Naive thymus-derived CD4-positive, alpha-beta T cell (primary cell): Measurements from ENCODE around the gene ETV6. TPM values are rescaled to one million over a fixed set of nuclear protein-coding genes. Genes with fewer than 3 reads are reported as not detected.

Source experiments
- ATAC-seq: fragments of 150-1000 bp; cut with Tn5 transposase; 2 replicates; pipeline ENCODE4 v1.10.0; 2021; ENCODE audit warnings: mild to moderate bottlenecking, moderate library complexity
- CTCF ChIA-PET: fragments of 350-600 bp; sonication (Branson Sonifier 250); formaldehyde crosslinking; loops from one replicate; lab custom pipeline; 2021; ENCODE audit warnings: antibody characterized with exemption; lab: Charles Lee
- POLR2A ChIA-PET: fragments of 350-600 bp; sonication (Branson Sonifier 250); formaldehyde crosslinking; loops from one replicate; lab custom pipeline; 2021; ENCODE audit warnings: antibody characterized with exemption, inconsistent platforms; lab: Charles Lee
- DNase-seq, 9 donors: peaks; one replicate each; pipeline versions ENCODE4 v3.0.0 to v3.0.0-alpha.2; 2020 to 2022; ENCODE audit warnings: mixed read lengths in 1 of 9
- H3K27ac ChIP-seq: one replicate; pipeline ENCODE4 v1.7.0; 2013; ENCODE audit warnings: mild to moderate bottlenecking, low read depth, low read length, moderate library complexity
- H3K27me3 ChIP-seq, 2 donors: one replicate each; pipeline ENCODE4 v1.7.0; 2013; ENCODE audit warnings: low read length in 2 of 2, mild to moderate bottlenecking in 2 of 2, moderate library complexity in 2 of 2; ENCODE audit not compliant: control insufficient read depth in 2 of 2, insufficient read depth in 2 of 2
- H3K36me3 ChIP-seq, 3 experiments: 1 replicate in 2 of 3; 2 replicates in 1 of 3; pipeline ENCODE4 v1.7.0; 2013; ENCODE audit warnings: low read length in 3 of 3, mild to moderate bottlenecking in 3 of 3, moderate library complexity in 1 of 3; ENCODE audit not compliant: insufficient read depth in 3 of 3, control insufficient read depth in 2 of 3
- H3K4me1 ChIP-seq, 2 donors: one replicate each; pipeline ENCODE4 v1.7.0; 2013; ENCODE audit warnings: low read length in 2 of 2, mild to moderate bottlenecking in 2 of 2, moderate library complexity in 1 of 2; ENCODE audit not compliant: control insufficient read depth in 2 of 2, insufficient read depth in 2 of 2
- H3K4me3 ChIP-seq: 2 replicates; pipeline ENCODE4 v1.7.0; 2013; ENCODE audit warnings: mild to moderate bottlenecking, low read length
- H3K9me3 ChIP-seq, 3 experiments: 1 replicate in 2 of 3; 2 replicates in 1 of 3; pipeline ENCODE4 v1.7.0; 2013; ENCODE audit warnings: low read length in 3 of 3; ENCODE audit not compliant: control insufficient read depth in 2 of 3
- H3K27ac Mint-ChIP-seq, 9 donors: one replicate each; pipeline ENCODE4 v1.8.0; 2020 to 2022; ENCODE audit warnings: mixed read lengths in 9 of 9, mild to moderate bottlenecking in 8 of 9, moderate library complexity in 5 of 9, inconsistent platforms in 2 of 9
- H3K27me3 Mint-ChIP-seq, 5 donors: one replicate each; pipeline ENCODE4 v1.8.0; 2021 to 2022; ENCODE audit warnings: mixed read lengths in 5 of 5, mild to moderate bottlenecking in 1 of 5
- H3K36me3 Mint-ChIP-seq, 5 donors: one replicate each; pipeline ENCODE4 v1.8.0; 2020 to 2022; ENCODE audit warnings: mixed read lengths in 5 of 5, mild to moderate bottlenecking in 3 of 5, inconsistent platforms in 1 of 5
- H3K4me1 Mint-ChIP-seq, 7 donors: one replicate each; pipeline ENCODE4 v1.8.0; 2020 to 2022; ENCODE audit warnings: mixed read lengths in 7 of 7, mild to moderate bottlenecking in 3 of 7, inconsistent platforms in 1 of 7
- H3K4me3 Mint-ChIP-seq, 10 donors: one replicate each; pipeline ENCODE4 v1.8.0; 2020 to 2022; ENCODE audit warnings: mild to moderate bottlenecking in 10 of 10, mixed read lengths in 10 of 10, moderate library complexity in 6 of 10, inconsistent platforms in 2 of 10
- H3K9me3 Mint-ChIP-seq, 11 donors: one replicate each; pipeline ENCODE4 v1.8.0; 2020 to 2022; ENCODE audit warnings: mixed read lengths in 11 of 11, mild to moderate bottlenecking in 4 of 11, inconsistent platforms in 1 of 11, moderate library complexity in 1 of 11
- intact Hi-C, 2 donors: fragments of 100-400 bp; cut with micrococcal nuclease; formaldehyde crosslinking; loops; one replicate each; pipeline ENCODE4 v1.15.1; 2023
- polyA plus RNA-seq, 2 donors: library from polyadenylated mRNA; unstranded; fragments of 300-500 nt; fragmentation: Illumina TruSeq; gene quantifications; one replicate each; pipeline ENCODE4 v1.2.3, GENCODE V29; 2021
- total RNA-seq, 6 experiments: library from RNA in 5 of 6; stranded (reverse) in 5 of 6; gene quantifications; 1 replicate in 5 of 6; 2 replicates in 1 of 6; pipeline ENCODE4 v1.2.3 and lab custom pipeline; 2021 to 2026

Gene ETV6
- total and polyA plus RNA-seq, 7 experiments from 2014 or later = 2.2 to 70.3 (median 25.3) TPM

DNA sequence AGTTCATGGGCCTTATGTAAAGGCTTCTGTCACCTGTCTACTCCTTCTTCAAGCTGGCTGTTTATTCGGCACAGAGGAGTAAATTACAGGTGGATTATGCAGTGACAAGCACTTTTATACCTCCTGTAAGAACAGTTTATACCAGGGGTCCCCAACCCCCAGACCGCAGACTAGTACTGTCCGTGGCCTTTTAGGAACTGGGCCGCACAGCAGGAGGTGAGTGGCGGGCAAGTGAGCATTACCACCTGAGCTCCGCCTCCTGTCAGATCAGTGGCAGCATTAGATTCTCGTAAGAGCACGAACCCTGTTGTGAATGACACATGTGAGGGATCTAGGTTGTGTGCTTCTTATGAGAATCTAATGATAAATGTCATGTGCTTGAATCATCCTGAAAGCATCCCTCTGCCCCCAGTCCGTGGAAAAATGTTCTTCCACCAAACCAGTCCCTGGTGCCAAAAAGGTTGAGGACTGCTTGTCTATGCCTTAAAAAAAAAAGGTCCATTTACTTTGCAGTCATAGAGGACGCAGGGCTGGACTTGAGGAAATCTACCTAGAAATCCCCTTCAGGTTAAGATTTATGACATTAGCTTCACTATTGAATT, 78.8 kb downstream of the ETV6 start:
- Mint-ChIP-seq H3K27ac (peak overlapping the region in 4 of 9 donors; percentile 18 to 62 (median 30)), H3K9me3 (peaks cover 0 to 4% (median 0%) of the 10 kb centered on the region in 11 donors), H3K27me3 (no peaks in the 10 kb centered on the region), H3K4me1 (peaks cover 51 to 82% (median 79%) of the 10 kb centered on the region in 7 donors), H3K4me3 (peak overlapping the region in 3 of 10 donors; percentile 14 to 64 (median 56)), H3K36me3 (peaks cover 0 to 31% (median 4%) of the 10 kb centered on the region in 5 donors)
- peaks cover 25 to 60% of the 10 kb centered on the region in 2 donors for H3K4me1 ChIP-seq
- intact Hi-C loops = no loop called here
- no peaks in the 10 kb centered on the region for H3K36me3 ChIP-seq
- no peaks in the 10 kb centered on the region for H3K9me3 ChIP-seq
- no peak overlapping the region for H3K27ac ChIP-seq
- no peak overlapping the region for H3K4me3 ChIP-seq
- H3K27me3 ChIP-seq = no peaks in the 10 kb centered on the region
- POLR2A ChIA-PET = interaction anchor here (0.7 to 0.9 kb wide), 2 partner anchors 78 to 605 kb away, joined by 3 to 4 read pairs; no protein-coding TSS in a partner anchor
- DNase-seq = no peak
- CTCF ChIA-PET = interaction anchor here (0.6 to 0.9 kb wide), 4 partner anchors 10 to 122 kb away, joined by 3 to 5 read pairs (median 3); no protein-coding TSS in a partner anchor
- ATAC-seq = no peak

DNA sequence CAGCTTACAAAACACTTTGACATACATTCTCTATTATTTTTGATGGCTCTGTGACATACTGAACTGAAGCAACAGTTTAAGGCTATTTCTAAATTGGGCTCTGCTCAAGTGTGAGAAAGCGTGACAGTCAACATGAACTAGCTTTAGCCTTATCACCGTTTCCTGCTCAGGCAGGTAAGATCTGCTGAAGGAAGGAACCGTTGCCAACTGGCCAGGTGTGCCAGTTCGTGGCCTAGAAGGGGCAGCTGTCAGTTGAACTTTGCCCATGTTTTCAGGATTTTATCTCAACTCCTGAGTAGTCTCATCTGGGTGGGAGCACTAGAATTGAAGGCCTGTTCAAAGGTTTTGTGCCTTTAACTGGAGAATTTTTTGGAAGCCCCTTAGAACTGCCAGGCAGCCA, 79.5 kb downstream of the ETV6 start:
- no peaks in the 10 kb centered on the region for H3K27me3 Mint-ChIP-seq
- H3K4me1 ChIP-seq = peaks cover 25 to 60% of the 10 kb centered on the region in 2 donors

DNA sequence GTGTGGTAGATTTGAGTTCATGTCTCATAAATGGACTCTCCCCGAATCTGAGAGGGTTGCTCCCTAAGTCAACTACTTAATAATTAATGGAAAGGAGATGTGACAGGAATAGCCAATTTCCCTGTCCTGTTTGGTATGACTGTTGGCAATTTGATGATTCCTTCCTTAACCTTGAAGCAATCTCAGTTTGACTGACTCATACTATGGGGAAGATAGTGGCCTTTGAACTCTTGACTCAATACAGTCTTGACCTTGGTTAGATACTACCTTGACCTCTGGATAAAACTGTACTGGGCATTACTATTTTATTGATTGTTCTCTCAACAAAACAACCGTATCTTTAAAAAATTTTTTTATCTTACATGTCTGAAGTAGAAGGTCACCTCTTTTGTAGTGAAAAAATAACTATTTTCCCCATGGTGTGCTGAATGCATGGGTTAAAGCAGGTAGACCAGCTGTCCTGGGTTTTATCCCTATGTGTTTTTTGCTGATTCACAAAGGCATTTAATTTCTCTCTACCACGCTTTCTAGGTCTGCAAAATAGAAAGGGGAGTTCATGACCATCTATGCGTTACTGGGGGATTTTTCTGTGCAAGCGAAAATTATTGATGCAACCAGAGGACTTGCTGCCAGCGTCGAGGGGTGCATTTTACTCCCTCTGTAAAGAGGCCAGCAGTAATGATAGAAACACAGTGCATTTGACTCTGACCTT, 80.1 kb downstream of the ETV6 start:
- peak overlapping the region in 7 of 10 donors; percentile 31 to 90 (median 52) for H3K4me3 Mint-ChIP-seq
- Histone ChIP-seq H3K4me1 (peaks cover 25 to 60% of the 10 kb centered on the region in 2 donors), H3K27me3 (no peaks in the 10 kb centered on the region), H3K4me3 (no peak overlapping the region), H3K27ac (no peak overlapping the region), H3K36me3 (no peaks in the 10 kb centered on the region), H3K9me3 (no peaks in the 10 kb centered on the region)
- peaks cover 0 to 28% (median 5%) of the 10 kb centered on the region in 5 donors for H3K36me3 Mint-ChIP-seq
- CTCF ChIA-PET = interaction anchor here (0.9 kb wide), 1 partner anchor 13 kb away, joined by 3 read pairs; no protein-coding TSS in a partner anchor
- H3K27ac Mint-ChIP-seq = peak overlapping the region; percentile 76 to 98 (median 90)
- DNase-seq = no peak
- peaks cover 0 to 4% (median 0%) of the 10 kb centered on the region in 11 donors for H3K9me3 Mint-ChIP-seq
- POLR2A ChIA-PET = no interaction called here
- no peak for ATAC-seq
- H3K4me1 Mint-ChIP-seq = peaks cover 56 to 79% (median 77%) of the 10 kb centered on the region in 7 donors
- intact Hi-C loops = loop anchor here in 1 of 2 donors (2.0 to 5.0 kb wide), 2 partner anchors 38 to 79 kb away; no protein-coding TSS in a partner anchor
- no peaks in the 10 kb centered on the region for H3K27me3 Mint-ChIP-seq

More for the DNA sequence above, 79.5 kb downstream of the ETV6 start:
- Histone ChIP-seq H3K4me3 (no peak overlapping the region), H3K27me3 (no peaks in the 10 kb centered on the region), H3K27ac (no peak overlapping the region), H3K9me3 (no peaks in the 10 kb centered on the region), H3K36me3 (no peaks in the 10 kb centered on the region)
- Mint-ChIP-seq H3K4me1 (peaks cover 54 to 82% (median 78%) of the 10 kb centered on the region in 7 donors), H3K27ac (peak overlapping the region in 8 of 9 donors; percentile 44 to 98 (median 83)), H3K4me3 (peak overlapping the region in 5 of 10 donors; percentile 31 to 90 (median 52)), H3K36me3 (peaks cover 0 to 31% (median 5%) of the 10 kb centered on the region in 5 donors), H3K9me3 (peaks cover 0 to 4% (median 0%) of the 10 kb centered on the region in 11 donors)
- ATAC-seq (no peak), DNase-seq (peak in 2 of 9 donors; percentile 17 to 18)
- CTCF ChIA-PET = interaction anchor here (0.7 to 0.9 kb wide), 3 partner anchors 10 to 123 kb away, joined by 3 to 5 read pairs (median 3); no protein-coding TSS in a partner anchor
- POLR2A ChIA-PET = interaction anchor here (0.7 kb wide), 1 partner anchor 79 kb away, joined by 3 read pairs; no protein-coding TSS in a partner anchor
- intact Hi-C loops = no loop called here

DNA sequence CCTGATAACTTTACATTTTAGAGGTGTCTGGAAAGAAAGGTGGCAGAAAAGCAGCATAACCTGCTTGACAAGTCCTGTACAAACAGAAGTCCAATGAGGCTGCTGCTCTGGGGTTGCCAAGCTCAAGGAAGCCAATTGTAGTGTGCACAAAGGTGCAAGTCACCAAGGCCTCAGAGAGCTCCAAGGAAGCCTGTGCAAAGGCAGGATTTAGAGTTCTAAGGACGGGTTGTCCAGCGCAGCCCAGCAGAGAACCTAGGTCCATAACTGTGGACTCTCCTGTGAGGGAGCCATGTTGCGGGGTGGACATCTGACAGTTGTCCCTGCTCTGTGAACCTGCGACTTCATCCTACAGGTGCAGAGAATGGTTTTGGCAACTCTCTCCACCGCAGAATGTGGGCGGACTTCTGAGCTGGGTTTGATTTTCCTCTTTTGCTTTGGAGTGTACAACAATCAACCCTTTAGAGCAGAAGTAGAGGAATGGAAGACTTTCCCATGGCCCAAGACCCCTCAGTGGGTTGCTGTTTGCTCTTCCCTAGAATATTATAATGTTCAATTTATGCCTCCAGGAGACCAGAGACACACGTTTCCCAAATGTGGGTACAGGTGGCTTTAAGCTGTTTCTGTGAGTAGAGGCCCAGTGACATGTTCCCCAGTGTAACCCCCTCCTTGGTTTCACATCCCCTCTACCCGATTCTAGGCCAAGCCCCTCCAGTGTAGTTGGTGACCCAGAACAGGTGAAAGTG, 81.0 kb downstream of the ETV6 start:
- no peak for DNase-seq
- peak overlapping the region; percentile 39 to 90 (median 71) for H3K4me3 Mint-ChIP-seq

DNA sequence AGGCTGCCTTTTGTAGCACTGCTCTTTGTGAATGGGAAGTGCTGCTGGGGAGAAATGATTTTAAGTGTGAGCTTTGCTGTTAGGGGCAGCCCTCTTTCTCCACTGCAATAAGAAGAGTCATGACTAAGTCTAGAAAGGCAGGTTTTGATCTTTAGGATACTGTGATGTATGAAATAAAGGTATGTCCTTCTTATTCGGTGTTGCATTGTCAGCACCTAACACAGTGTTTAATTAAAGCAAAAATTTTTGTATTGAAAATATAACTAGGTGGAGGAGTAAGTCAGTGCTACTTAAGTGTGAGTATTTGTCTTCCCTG, 81.5 kb downstream of the ETV6 start:
- intact Hi-C loops = loop anchor here in 1 of 2 donors (2.0 to 5.0 kb wide), 2 partner anchors 36 to 80 kb away; no protein-coding TSS in a partner anchor
- Histone ChIP-seq H3K9me3 (no peaks in the 10 kb centered on the region), H3K27ac (peak overlapping the region; percentile 34), H3K4me3 (no peak overlapping the region), H3K4me1 (peaks cover 25 to 59% of the 10 kb centered on the region in 2 donors), H3K27me3 (no peaks in the 10 kb centered on the region), H3K36me3 (no peaks in the 10 kb centered on the region)
- Mint-ChIP-seq H3K27me3 (no peaks in the 10 kb centered on the region), H3K36me3 (peaks cover 0 to 19% (median 3%) of the 10 kb centered on the region in 5 donors), H3K4me3 (peak overlapping the region; percentile 39 to 90 (median 71)), H3K9me3 (peaks cover 0 to under 1% (median 0%) of the 10 kb centered on the region in 11 donors), H3K27ac (peak overlapping the region; percentile 81 to 98 (median 91)), H3K4me1 (peaks cover 60 to 83% (median 73%) of the 10 kb centered on the region in 7 donors)
- ChIA-PET POLR2A (interaction anchor here (1.3 to 2.1 kb wide), 3 partner anchors 81 to 983 kb away, joined by 3 to 11 read pairs (median 5); partner anchors contain the start of gene ETV6), CTCF (interaction anchor here (1.0 kb wide), 1 partner anchor 9 kb away, joined by 3 read pairs; no protein-coding TSS in a partner anchor)
- DNase-seq (no peak), ATAC-seq (no peak)

More for the DNA sequence above, 81.0 kb downstream of the ETV6 start:
- intact Hi-C loops = loop anchor here in 1 of 2 donors (2.0 to 5.0 kb wide), 2 partner anchors 37 to 80 kb away; no protein-coding TSS in a partner anchor
- Mint-ChIP-seq H3K9me3 (peaks cover 0 to 4% (median 0%) of the 10 kb centered on the region in 11 donors), H3K36me3 (peaks cover 0 to 22% (median 5%) of the 10 kb centered on the region in 5 donors), H3K4me1 (peaks cover 61 to 86% (median 76%) of the 10 kb centered on the region in 7 donors), H3K27ac (peak overlapping the region; percentile 81 to 98 (median 91)), H3K27me3 (no peaks in the 10 kb centered on the region)
- Histone ChIP-seq H3K27ac (peak overlapping the region; percentile 34), H3K36me3 (no peaks in the 10 kb centered on the region), H3K4me1 (peaks cover 25 to 60% of the 10 kb centered on the region in 2 donors), H3K4me3 (no peak overlapping the region), H3K27me3 (no peaks in the 10 kb centered on the region), H3K9me3 (no peaks in the 10 kb centered on the region)
- ChIA-PET CTCF (interaction anchor here (1.0 kb wide), 1 partner anchor 9 kb away, joined by 3 read pairs; no protein-coding TSS in a partner anchor), POLR2A (interaction anchor here (0.6 to 2.1 kb wide), 4 partner anchors 73 to 984 kb away, joined by 3 to 11 read pairs (median 4); partner anchors contain the start of gene ETV6)
- peak; percentile 21 for ATAC-seq
